Measurements from ENCODE around the gene LGALS9B.
"Not testable (repeated sequence)": the region's sequence is repeated elsewhere in the genome, so short reads cannot be mapped to it uniquely, and the experiment has no call there.

- not testable (repeated sequence) for TF ChIP-seq CTCF, POLR2A (IDR thresholded peaks at IDR 0.05)
Observed at GRCh38 chr17:20440665-20441064, 26.7 kb downstream of the LGALS9B start.

Data from lower leg skin (tissue), 3 donors.